Trophoblast cell (in vitro differentiated cells and primary cell): Measurements from ENCODE around the gene SEC14L6.
"Not testable (repeated sequence)": the region's sequence is repeated elsewhere in the genome, so short reads cannot be mapped to it uniquely, and the experiment has no call there.

Experiments used
- DNase-seq, 2 donors: peaks; one replicate each; pipeline ENCODE4 v3.0.0-alpha.2; 2016
- H2AFZ ChIP-seq: 2 replicates; pipeline ENCODE4 v1.6.1; 2013; ENCODE audit warnings: low read length, moderate library complexity, mild to moderate bottlenecking; ENCODE audit not compliant: insufficient read depth, poor library complexity
- H2AK5ac ChIP-seq: 2 replicates; pipeline ENCODE4 v1.6.1; 2013; ENCODE audit warnings: mild to moderate bottlenecking, low read length
- H2BK120ac ChIP-seq: 2 replicates; pipeline ENCODE4 v1.6.1; 2013; ENCODE audit warnings: low read length, mild to moderate bottlenecking, moderate library complexity; ENCODE audit not compliant: insufficient read depth, poor library complexity
- H2BK12ac ChIP-seq: 2 replicates; pipeline ENCODE4 v1.6.1; 2013; ENCODE audit warnings: mild to moderate bottlenecking, low read length, moderate library complexity
- H2BK5ac ChIP-seq: 2 replicates; pipeline ENCODE4 v1.6.1; 2013; ENCODE audit warnings: low read length, low read depth, moderate library complexity, mild to moderate bottlenecking; ENCODE audit not compliant: poor library complexity
- H3K14ac ChIP-seq: 2 replicates; pipeline ENCODE4 v1.6.1; 2013; ENCODE audit warnings: mild to moderate bottlenecking, low read length
- H3K18ac ChIP-seq: 2 replicates; pipeline ENCODE4 v1.6.1; 2013; ENCODE audit warnings: mild to moderate bottlenecking, low read length
- H3K23ac ChIP-seq: 2 replicates; pipeline ENCODE4 v1.6.1; 2013; ENCODE audit warnings: low read length
- H3K27ac ChIP-seq: 2 replicates; pipeline ENCODE4 v1.5.1; 2013; ENCODE audit warnings: low read depth, mild to moderate bottlenecking, inconsistent platforms, low read length, moderate library complexity
- H3K27me3 ChIP-seq: 2 replicates; pipeline ENCODE4 v1.6.1; 2013; ENCODE audit warnings: inconsistent platforms, mild to moderate bottlenecking, low read length, moderate library complexity; ENCODE audit not compliant: insufficient read depth
- H3K36me3 ChIP-seq, 2 experiments: 1 replicate in 1 of 2; 2 replicates in 1 of 2; pipeline ENCODE4 v1.6.1; 2013; ENCODE audit warnings: low read length in 2 of 2, mild to moderate bottlenecking in 2 of 2, moderate library complexity in 1 of 2; ENCODE audit not compliant: insufficient read depth in 2 of 2, control insufficient read depth in 1 of 2
- H3K4ac ChIP-seq: 2 replicates; pipeline ENCODE4 v1.6.1; 2013; ENCODE audit warnings: low read depth, mild to moderate bottlenecking, low read length, moderate library complexity
- H3K4me1 ChIP-seq, 2 experiments: 1 replicate in 1 of 2; 2 replicates in 1 of 2; pipeline ENCODE4 v1.6.1; 2013; ENCODE audit warnings: low read length in 2 of 2, mild to moderate bottlenecking in 2 of 2, moderate library complexity in 1 of 2; ENCODE audit not compliant: insufficient read depth in 2 of 2, control insufficient read depth in 1 of 2
- H3K4me2 ChIP-seq: 2 replicates; pipeline ENCODE4 v1.6.1; 2013; ENCODE audit warnings: inconsistent platforms, mild to moderate bottlenecking, low read length, moderate library complexity
- H3K4me3 ChIP-seq: 2 replicates; pipeline ENCODE4 v1.5.1; 2013; ENCODE audit warnings: mild to moderate bottlenecking, low read depth, low read length, inconsistent platforms
- H3K79me1 ChIP-seq: one replicate; pipeline ENCODE4 v1.6.1; 2013; ENCODE audit warnings: low read length
- H3K79me2 ChIP-seq: 2 replicates; pipeline ENCODE4 v1.6.1; 2013; ENCODE audit warnings: low read length, mild to moderate bottlenecking; ENCODE audit not compliant: control insufficient read depth, insufficient read depth, poor library complexity
- H3K9ac ChIP-seq: 2 replicates; pipeline ENCODE4 v1.6.1; 2013; ENCODE audit warnings: mild to moderate bottlenecking, low read length
- H3K9me3 ChIP-seq: 2 replicates; pipeline ENCODE4 v1.6.1; 2013; ENCODE audit warnings: low read depth, mild to moderate bottlenecking, control low read depth, inconsistent platforms, low read length; ENCODE audit not compliant: insufficient read depth
- H4K12ac ChIP-seq: 2 replicates; pipeline ENCODE4 v1.6.1; 2013; ENCODE audit warnings: low read depth, mild to moderate bottlenecking, low read length, moderate library complexity
- H4K8ac ChIP-seq: 2 replicates; pipeline ENCODE4 v1.6.1; 2013; ENCODE audit warnings: low read depth, mild to moderate bottlenecking, low read length, moderate library complexity
- H4K91ac ChIP-seq: one replicate; pipeline ENCODE4 v1.6.1; 2013; ENCODE audit warnings: low read depth, mild to moderate bottlenecking, low read length, moderate library complexity
- WGBS: extraction: QIAGEN DNeasy Blood & Tissue Kit; methylation state at CpG from one replicate; pipeline ENCODE4 v1.1.7; 2013; ENCODE audit warnings: missing lambda C conversion rate; ENCODE audit not compliant: insufficient read length, insufficient coverage; ENCODE audit errors: extremely low coverage; 5-methylcytosine and 5-hydroxymethylcytosine counted together

The SEC14L6 gene

GRCh38 chr22:30562366-30562765 lies 15.8 kb upstream of the SEC14L6 start:
- Histone ChIP-seq H3K27ac (no peak overlapping the region), H3K4me2 (no peak overlapping the region), H3K4me1 (peaks cover 0 to 10% of the 10 kb centered on the region in 2 experiments), H2BK12ac (no peak overlapping the region), H3K27me3 (no peaks in the 10 kb centered on the region), H2AK5ac (no peak overlapping the region), H4K12ac (no peak overlapping the region), H3K36me3 (no peaks in the 10 kb centered on the region), H3K4me3 (no peak overlapping the region), H2AFZ (no peak overlapping the region), H4K8ac (no peak overlapping the region), H3K79me2 (no peaks in the 10 kb centered on the region), H2BK5ac (no peak overlapping the region), H3K9me3 (no peaks in the 10 kb centered on the region), H3K4ac (no peak overlapping the region), H2BK120ac (no peak overlapping the region), H3K79me1 (no peaks in the 10 kb centered on the region), H3K23ac (no peak overlapping the region), H3K9ac (no peak overlapping the region), H4K91ac (no peak overlapping the region), H3K18ac (no peak overlapping the region), H3K14ac (no peak overlapping the region)
- peak; percentile 19 to 50 for DNase-seq
- no CpG with 5 or more reads among the region's 6 CpGs for WGBS

GRCh38 chr22:30561402-30562189 lies 15.1 kb upstream of the SEC14L6 start:
- WGBS: no CpG with 5 or more reads among the region's 10 CpGs
- no peak overlapping the region for H3K4me2 ChIP-seq
- no peak overlapping the region for H3K14ac ChIP-seq
- no peak overlapping the region for H3K18ac ChIP-seq
- no peak overlapping the region for H3K4me3 ChIP-seq
- H3K9ac ChIP-seq: peak overlapping the region; percentile 3
- H3K4ac ChIP-seq: no peak overlapping the region
- no peak overlapping the region for H2AFZ ChIP-seq
- no peaks in the 10 kb centered on the region for H3K79me2 ChIP-seq
- H4K8ac ChIP-seq: peak overlapping the region; percentile 1
- H3K23ac ChIP-seq: no peak overlapping the region
- peaks cover 0 to 10% of the 10 kb centered on the region in 2 experiments for H3K4me1 ChIP-seq
- H2BK5ac ChIP-seq: no peak overlapping the region
- no peak overlapping the region for H2BK120ac ChIP-seq
- H3K36me3 ChIP-seq: no peaks in the 10 kb centered on the region
- H4K91ac ChIP-seq: peak overlapping the region; percentile 39
- no peak for DNase-seq
- no peaks in the 10 kb centered on the region for H3K79me1 ChIP-seq
- H2BK12ac ChIP-seq: no peak overlapping the region
- no peak overlapping the region for H2AK5ac ChIP-seq
- H3K27me3 ChIP-seq: no peaks in the 10 kb centered on the region
- H3K27ac ChIP-seq: no peak overlapping the region
- H3K9me3 ChIP-seq: peaks cover 1% of the 10 kb centered on the region
- no peak overlapping the region for H4K12ac ChIP-seq

- not testable (repeated sequence) for H2BK5ac ChIP-seq, H3K79me2 ChIP-seq, H4K91ac ChIP-seq, H3K4me3 ChIP-seq, H3K79me1 ChIP-seq, H3K14ac ChIP-seq, H2BK12ac ChIP-seq, H3K4me1 ChIP-seq, H3K4ac ChIP-seq, DNase-seq, H3K36me3 ChIP-seq, H3K9me3 ChIP-seq, H3K23ac ChIP-seq, H2AFZ ChIP-seq, H3K27ac ChIP-seq, H3K9ac ChIP-seq, H4K8ac ChIP-seq, H3K18ac ChIP-seq, H2AK5ac ChIP-seq, H4K12ac ChIP-seq, H3K27me3 ChIP-seq, H2BK120ac ChIP-seq, H3K4me2 ChIP-seq
- WGBS: no CpG with 5 or more reads among the region's 11 CpGs
These were observed 14.2 kb upstream of the SEC14L6 start for GRCh38 chr22:30560643-30561202.

- Histone ChIP-seq H3K18ac (no peak overlapping the region), H4K91ac (no peak overlapping the region), H3K9ac (no peak overlapping the region), H3K4me3 (no peak overlapping the region), H3K14ac (no peak overlapping the region), H2AFZ (no peak overlapping the region), H3K4me1 (peaks cover 0 to 10% of the 10 kb centered on the region in 2 experiments), H4K12ac (no peak overlapping the region), H3K36me3 (no peaks in the 10 kb centered on the region), H3K79me1 (no peaks in the 10 kb centered on the region), H3K4ac (no peak overlapping the region), H2AK5ac (no peak overlapping the region), H3K27me3 (no peaks in the 10 kb centered on the region), H4K8ac (no peak overlapping the region), H3K4me2 (no peak overlapping the region), H3K79me2 (no peaks in the 10 kb centered on the region), H3K27ac (no peak overlapping the region), H2BK12ac (no peak overlapping the region), H3K9me3 (peaks cover 1% of the 10 kb centered on the region), H3K23ac (no peak overlapping the region), H2BK5ac (no peak overlapping the region), H2BK120ac (no peak overlapping the region)
- WGBS: no CpG with 5 or more reads among the region's 6 CpGs
- DNase-seq: no peak
These were observed 13.3 kb upstream of the SEC14L6 start for GRCh38 chr22:30559889-30560288.
